Ishikawa (cell line): ENCODE measurements around the gene THAP4.

ENCODE experiments used
- EP300 ChIP-seq: IDR thresholded peaks from 2 replicates; pipeline ENCODE4 v1.6.1; 2012; ENCODE audit warnings: borderline replicate concordance
- RAD21 ChIP-seq: IDR thresholded peaks from 2 replicates; pipeline ENCODE4 v1.6.1; 2012; ENCODE audit warnings: low read depth

DNA sequence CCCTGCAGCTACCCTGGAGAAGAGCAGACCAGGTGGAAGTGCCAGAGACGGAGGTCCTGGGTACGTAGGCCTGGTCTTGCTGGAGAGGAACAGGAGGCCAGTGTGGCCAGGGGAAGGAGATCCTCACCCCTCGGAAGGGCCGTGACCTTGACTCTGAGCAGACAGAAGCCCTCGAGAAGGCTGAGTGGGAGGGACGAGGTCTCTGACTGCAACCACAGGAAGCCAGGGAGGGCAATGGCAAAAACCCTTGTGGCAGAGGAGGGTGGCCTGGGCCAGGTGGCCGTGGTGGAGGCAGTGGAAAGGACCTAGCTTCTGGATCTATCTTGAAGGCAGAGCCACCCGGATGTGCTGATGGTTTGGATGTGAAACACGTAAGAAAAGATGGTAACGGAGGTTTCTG lies 28.1 kb downstream of the THAP4 start:
- TF ChIP-seq RAD21 (no peak), EP300 (no peak)
